GM12864 (cell line): Measurements from ENCODE around the gene RTTN.
"Not testable (repeated sequence)": the region's sequence is repeated elsewhere in the genome, so short reads cannot be mapped to it uniquely, and the experiment has no call there.

Experiments
- DNase-seq: peaks from one replicate; pipeline ENCODE4 v3.0.0-alpha.2; 2011; ENCODE audit warnings: low read depth
- H3K4me3 ChIP-seq: 2 replicates; pipeline ENCODE4 v1.5.1; 2011; ENCODE audit warnings: mild to moderate bottlenecking, low read depth, low read length, control low read depth
- CTCF ChIP-seq: IDR thresholded peaks from 2 replicates; pipeline ENCODE4 v1.5.1; 2011; ENCODE audit warnings: low read depth, mild to moderate bottlenecking, moderate library complexity, low read length, control low read depth, inconsistent platforms; ENCODE audit errors: missing control alignments

The RTTN gene

GRCh38 chr18:70205421-70206397 is at the start of gene RTTN:
TSS of gene RTTN (minus strand) at chr18:70205687. CDS start at chr18:70205658, 29 bp downstream.
- H3K4me3 ChIP-seq, result peak within 1 kb of the TSS; percentile 81
- DNase-seq, result peak; percentile 85
- no peak for TF ChIP-seq CTCF

- TF ChIP-seq CTCF, result no peak
- no peak overlapping the region for H3K4me3 ChIP-seq
- DNase-seq, result no peak
Measured at GRCh38 chr18:70250781-70251180, 45.3 kb upstream of the RTTN start.

GRCh38 chr18:70249861-70250260 is 44.4 kb upstream of the RTTN start:
- not testable (repeated sequence) for H3K4me3 ChIP-seq, DNase-seq

- TF ChIP-seq CTCF, result no peak
- no peak overlapping the region for H3K4me3 ChIP-seq
- no peak for DNase-seq
Measured at GRCh38 chr18:70249118-70249517, 43.6 kb upstream of the RTTN start.

GRCh38 chr18:70246061-70246466 is 40.6 kb upstream of the RTTN start:
- no peak for TF ChIP-seq CTCF
- no peak for DNase-seq
- no peak overlapping the region for H3K4me3 ChIP-seq

- H3K4me3 ChIP-seq, result no peak overlapping the region
- no peak for DNase-seq
- no peak for TF ChIP-seq CTCF
Measured at GRCh38 chr18:70243131-70243929, 37.8 kb upstream of the RTTN start.

- H3K4me3 ChIP-seq, DNase-seq: not testable (repeated sequence)
Measured at GRCh38 chr18:70236921-70237320, 31.4 kb upstream of the RTTN start.
